ENCODE data around the gene SDK1.
A peak's percentile ranks its signal among the peaks of the same experiment; 100 is the strongest.

The SDK1 gene

GRCh38 chr7:4103352-4104091 lies 802.5 kb downstream of the SDK1 start:
- DNase-seq (no peak), ATAC-seq (no peak)

- ATAC-seq (no peak), DNase-seq (no peak)
Observed at GRCh38 chr7:4107839-4108238, 806.8 kb downstream of the SDK1 start.

GRCh38 chr7:4108951-4109350 lies 807.9 kb downstream of the SDK1 start:
- DNase-seq (no peak), ATAC-seq (no peak)

GRCh38 chr7:4109481-4110110 lies 808.5 kb downstream of the SDK1 start:
- DNase-seq (no peak), ATAC-seq (no peak)

GRCh38 chr7:4110438-4110837 lies 809.4 kb downstream of the SDK1 start:
- DNase-seq = no peak
- no peak for ATAC-seq

- no peak for ATAC-seq
- no peak for DNase-seq
Observed at GRCh38 chr7:4111166-4111565, 810.1 kb downstream of the SDK1 start.

- ATAC-seq = peak; percentile 6
- DNase-seq = no peak
Observed at GRCh38 chr7:4113271-4113670, 812.2 kb downstream of the SDK1 start.

- no peak for DNase-seq
- ATAC-seq = no peak
Observed at GRCh38 chr7:4113976-4114375, 812.9 kb downstream of the SDK1 start.

- ATAC-seq (no peak), DNase-seq (no peak)
Observed at GRCh38 chr7:4115442-4115841, 814.4 kb downstream of the SDK1 start.

GRCh38 chr7:4115941-4116610 lies 815.0 kb downstream of the SDK1 start:
- DNase-seq (no peak), ATAC-seq (no peak)

GRCh38 chr7:4119848-4120247 lies 818.8 kb downstream of the SDK1 start:
- DNase-seq (no peak), ATAC-seq (no peak)

GRCh38 chr7:4123346-4123745 lies 822.3 kb downstream of the SDK1 start:
- DNase-seq (no peak), ATAC-seq (no peak)

GRCh38 chr7:4123823-4124222 lies 822.8 kb downstream of the SDK1 start:
- ATAC-seq (no peak), DNase-seq (no peak)

GRCh38 chr7:4124556-4125477 lies 823.8 kb downstream of the SDK1 start:
- DNase-seq (no peak), ATAC-seq (no peak)

- DNase-seq (no peak), ATAC-seq (no peak)
Observed at GRCh38 chr7:4127909-4128560, 827.0 kb downstream of the SDK1 start.

- DNase-seq (no peak), ATAC-seq (no peak)
Observed at GRCh38 chr7:4129481-4130122, 828.5 kb downstream of the SDK1 start.

- ATAC-seq (no peak), DNase-seq (no peak)
Observed at GRCh38 chr7:4131063-4131462, 830.0 kb downstream of the SDK1 start.

- ATAC-seq (no peak), DNase-seq (no peak)
Observed at GRCh38 chr7:4132221-4132620, 831.2 kb downstream of the SDK1 start.

GRCh38 chr7:4133491-4134044 lies 832.5 kb downstream of the SDK1 start:
- DNase-seq = no peak
- ATAC-seq = no peak

- ATAC-seq (no peak), DNase-seq (no peak)
Observed at GRCh38 chr7:4134204-4134603, 833.2 kb downstream of the SDK1 start.

GRCh38 chr7:4134631-4135030 lies 833.6 kb downstream of the SDK1 start:
- DNase-seq = no peak
- ATAC-seq = no peak

All from stimulated activated naive CD8-positive, alpha-beta T cell treated with anti-CD3 and anti-CD28 coated beads, Interleukin-15, Interleukin-2, amounts not matched to agents 100 U/mL and 50 U/mL, for 24 hours (primary cell).